Gastrocnemius medialis (tissue), 4 donors: ENCODE measurements around the gene DDX39A. TPM values are rescaled to one million over a fixed set of nuclear protein-coding genes. Genes with fewer than 3 reads are reported as not detected.

Experiments used
- ATAC-seq, 2 donors: fragments of 150-250 bp; one replicate each; pipeline ENCODE4 v1.9.1; 2016
- DNase-seq, 2 donors: peaks; one replicate each; pipeline ENCODE4 v3.0.0-alpha.2; 2019
- H3K27ac ChIP-seq, 4 donors: fragments of 200-600 bp; sonication (generic); 1 replicate in 1 of 4; 2 replicates in 3 of 4; pipeline ENCODE4 v1.5.1; 2016 to 2018; ENCODE audit warnings: mild to moderate bottlenecking in 2 of 4, moderate library complexity in 1 of 4
- H3K27me3 ChIP-seq, 3 donors: fragments of 200-600 bp; sonication (generic) in 2 of 3; 1 replicate in 1 of 3; 2 replicates in 2 of 3; pipeline versions ENCODE4 v1.5.1 to v1.6.0; 2016 to 2019; ENCODE audit warnings: mild to moderate bottlenecking in 1 of 3, moderate library complexity in 1 of 3
- H3K36me3 ChIP-seq, 2 donors: fragments of 200-600 bp; sonication (generic) in 1 of 2; one replicate each; pipeline ENCODE4 v1.5.1; 2017 to 2018
- H3K4me1 ChIP-seq, 2 donors: fragments of 200-600 bp; sonication (generic) in 1 of 2; one replicate each; pipeline ENCODE4 v1.5.1; 2016 to 2017; ENCODE audit warnings: mild to moderate bottlenecking in 2 of 2
- H3K4me3 ChIP-seq, 4 donors: fragments of 200-600 bp; sonication (generic) in 3 of 4; 1 replicate in 1 of 4; 2 replicates in 3 of 4; pipeline ENCODE4 v1.5.1; 2016 to 2019; ENCODE audit warnings: mild to moderate bottlenecking in 2 of 4
- H3K9me3 ChIP-seq, 3 donors: fragments of 200-600 bp; sonication (generic) in 2 of 3; 1 replicate in 1 of 3; 2 replicates in 2 of 3; pipeline ENCODE4 v1.5.1; 2016 to 2019
- POLR2A ChIP-seq, 2 donors: fragments of 450-650 bp; IDR thresholded peaks; one replicate each; pipeline ENCODE4 v1.6.1; 2017; ENCODE audit warnings: antibody characterized with exemption in 2 of 2, mild to moderate bottlenecking in 2 of 2, moderate library complexity in 2 of 2
- in situ Hi-C, 4 donors: fragments of 200-750 bp; cut with MboI; loops; one replicate each; pipeline versions ENCODE4 v1.15.0 to v1.8.0; 2017; ENCODE audit warnings: low sequenced_read_pairs in 4 of 4
- intact Hi-C: fragments of 100-400 bp; cut with DNase I; formaldehyde crosslinking; loops from one replicate; pipeline ENCODE4 v1.15.1; 2023; ENCODE audit warnings: low total_unique reads
- total RNA-seq, 4 donors: library from RNA; depleted of rRNA; stranded (reverse); fragments of >200 nt; gene quantifications; one replicate each; pipeline versions ENCODE4 v1.1.0 to v1.2.3, GENCODE V29; 2016
- TF ChIP-seq, protein P1 (sequence below), 5 experiments: fragments of 450-650 bp in 3 of 5; fragments of 200-600 bp in 2 of 5; sonication (generic) in 2 of 5; IDR thresholded peaks in 4 of 5; conservative IDR thresholded peaks in 1 of 5; 1 replicate in 4 of 5; 2 replicates in 1 of 5; pipeline ENCODE4 v1.5.1; 2016 to 2019; ENCODE audit warnings: antibody characterized with exemption in 5 of 5, mild to moderate bottlenecking in 3 of 5, moderate library complexity in 3 of 5

DDX39A gene
- total RNA-seq, 4 donors from 2014 or later: 23.9 to 59.2 (median 41.3) TPM

DNA sequence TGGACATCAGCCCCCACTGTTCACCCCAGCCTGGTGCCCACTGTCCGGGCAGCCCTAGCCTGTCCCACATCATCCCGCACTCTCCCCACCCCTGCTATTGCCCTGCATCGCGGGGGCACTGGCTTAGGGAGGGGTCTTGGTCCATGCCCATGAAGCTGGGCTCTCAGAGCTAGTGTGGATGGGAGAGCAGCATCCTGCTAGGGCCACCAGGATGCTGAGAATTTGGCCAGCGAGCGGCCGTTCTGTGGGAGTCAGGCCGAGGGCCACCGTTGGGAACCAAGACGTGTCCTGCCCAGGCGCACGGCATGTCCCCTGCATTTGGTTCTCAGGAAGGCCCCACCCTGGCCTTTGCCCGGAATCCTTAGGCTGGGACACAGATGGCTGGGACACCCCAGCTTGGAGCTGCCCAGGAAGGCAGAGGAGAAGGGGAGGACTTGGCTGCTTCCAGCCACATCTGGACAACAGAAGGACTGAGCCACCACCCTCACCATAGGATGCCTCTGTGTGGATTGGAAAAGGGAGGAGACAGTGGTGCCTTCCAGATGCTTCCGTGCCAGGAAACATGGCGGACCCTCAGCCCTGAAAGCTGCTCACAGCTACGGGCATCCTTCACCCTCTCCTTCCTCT is 23.3 kb downstream of the DDX39A start:
- in situ Hi-C loops: no loop called here
- Histone ChIP-seq H3K4me3 (no peak overlapping the region), H3K4me1 (no peaks in the 10 kb centered on the region), H3K9me3 (no peaks in the 10 kb centered on the region), H3K27ac (no peak overlapping the region), H3K27me3 (no peaks in the 10 kb centered on the region), H3K36me3 (peaks cover 0 to 63% of the 10 kb centered on the region in 2 donors)
- no peak for DNase-seq
- no peak for ATAC-seq
- TF ChIP-seq POLR2A (IDR thresholded peaks at IDR 0.05): no peak
- TF ChIP-seq, protein P1, sequence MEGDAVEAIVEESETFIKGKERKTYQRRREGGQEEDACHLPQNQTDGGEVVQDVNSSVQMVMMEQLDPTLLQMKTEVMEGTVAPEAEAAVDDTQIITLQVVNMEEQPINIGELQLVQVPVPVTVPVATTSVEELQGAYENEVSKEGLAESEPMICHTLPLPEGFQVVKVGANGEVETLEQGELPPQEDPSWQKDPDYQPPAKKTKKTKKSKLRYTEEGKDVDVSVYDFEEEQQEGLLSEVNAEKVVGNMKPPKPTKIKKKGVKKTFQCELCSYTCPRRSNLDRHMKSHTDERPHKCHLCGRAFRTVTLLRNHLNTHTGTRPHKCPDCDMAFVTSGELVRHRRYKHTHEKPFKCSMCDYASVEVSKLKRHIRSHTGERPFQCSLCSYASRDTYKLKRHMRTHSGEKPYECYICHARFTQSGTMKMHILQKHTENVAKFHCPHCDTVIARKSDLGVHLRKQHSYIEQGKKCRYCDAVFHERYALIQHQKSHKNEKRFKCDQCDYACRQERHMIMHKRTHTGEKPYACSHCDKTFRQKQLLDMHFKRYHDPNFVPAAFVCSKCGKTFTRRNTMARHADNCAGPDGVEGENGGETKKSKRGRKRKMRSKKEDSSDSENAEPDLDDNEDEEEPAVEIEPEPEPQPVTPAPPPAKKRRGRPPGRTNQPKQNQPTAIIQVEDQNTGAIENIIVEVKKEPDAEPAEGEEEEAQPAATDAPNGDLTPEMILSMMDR (IDR thresholded peaks at IDR 0.05 in 4 of 5, conservative IDR thresholded peaks at IDR 0.05 in 1 of 5): no peak
- intact Hi-C loops: no loop called here

DNA sequence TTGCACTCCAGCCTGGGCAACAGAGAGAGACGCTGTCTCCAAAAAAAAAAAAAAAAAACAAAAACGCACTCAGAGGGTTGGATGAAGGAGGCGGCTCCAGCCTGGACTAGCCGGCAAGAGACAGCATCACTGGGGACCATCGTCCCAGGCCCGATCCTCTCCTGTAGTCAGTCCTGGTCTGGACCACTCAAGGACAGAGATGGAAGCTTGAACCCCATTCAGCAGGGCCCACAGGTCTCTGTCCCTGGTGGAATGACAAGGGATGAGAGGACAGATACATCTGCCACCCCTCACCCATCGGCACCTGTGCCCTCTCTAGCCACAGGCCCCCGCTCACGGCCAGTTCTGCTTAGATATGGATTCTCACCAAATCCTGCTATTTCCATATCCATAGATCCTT is 23.9 kb downstream of the DDX39A start:
- in situ Hi-C loops: no loop called here

DNA sequence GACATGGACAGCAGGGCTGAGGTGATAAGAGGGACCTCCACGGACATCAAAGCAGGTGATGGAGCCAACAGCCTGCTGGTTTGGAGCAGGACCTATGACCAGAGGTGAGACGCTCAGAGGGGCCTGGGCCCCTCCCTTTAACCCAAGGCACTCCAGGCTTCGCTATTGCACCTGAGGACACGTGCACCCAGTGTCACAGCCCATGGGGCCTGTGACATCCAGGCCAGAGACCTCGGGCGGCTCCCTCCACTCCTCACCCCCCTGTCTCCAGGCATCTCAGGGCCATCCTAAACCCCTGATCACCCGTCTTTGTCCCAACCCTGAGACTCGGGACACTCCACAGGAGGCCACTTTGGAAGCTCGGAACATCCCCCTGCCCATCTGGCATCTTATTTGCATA is 25.0 kb downstream of the DDX39A start:
- Histone ChIP-seq H3K4me3 (no peak overlapping the region), H3K36me3 (peaks cover 0 to 61% of the 10 kb centered on the region in 2 donors), H3K4me1 (no peaks in the 10 kb centered on the region), H3K27ac (no peak overlapping the region), H3K9me3 (no peaks in the 10 kb centered on the region), H3K27me3 (no peaks in the 10 kb centered on the region)
- TF ChIP-seq, protein P1 (IDR thresholded peaks at IDR 0.05 in 4 of 5, conservative IDR thresholded peaks at IDR 0.05 in 1 of 5): no peak
- no peak for TF ChIP-seq POLR2A (IDR thresholded peaks at IDR 0.05)
- intact Hi-C loops (no loop called here), in situ Hi-C loops (no loop called here)
- DNase-seq (no peak), ATAC-seq (no peak)

More for the DNA sequence above, 23.9 kb downstream of the DDX39A start:
- no peaks in the 10 kb centered on the region for H3K4me1 ChIP-seq
- DNase-seq (no peak), ATAC-seq (no peak)
- no peaks in the 10 kb centered on the region for H3K9me3 ChIP-seq
- no peak overlapping the region for H3K27ac ChIP-seq
- intact Hi-C loops: no loop called here
- H3K36me3 ChIP-seq: peaks cover 0 to 63% of the 10 kb centered on the region in 2 donors
- H3K27me3 ChIP-seq: no peaks in the 10 kb centered on the region
- no peak overlapping the region for H3K4me3 ChIP-seq
- TF ChIP-seq, protein P1 (IDR thresholded peaks at IDR 0.05 in 4 of 5, conservative IDR thresholded peaks at IDR 0.05 in 1 of 5): no peak
- TF ChIP-seq POLR2A (IDR thresholded peaks at IDR 0.05): no peak

GRCh38 chr19:14393329-14393728 is 25.8 kb downstream of the DDX39A start:
- no peaks in the 10 kb centered on the region for H3K27me3 ChIP-seq
- H3K4me1 ChIP-seq: no peaks in the 10 kb centered on the region
- no peak overlapping the region for H3K27ac ChIP-seq
- DNase-seq (no peak), ATAC-seq (no peak)
- no peak overlapping the region for H3K4me3 ChIP-seq
- H3K36me3 ChIP-seq: peaks cover 0 to 55% of the 10 kb centered on the region in 2 donors
- intact Hi-C loops: no loop called here
- no peaks in the 10 kb centered on the region for H3K9me3 ChIP-seq
- TF ChIP-seq, protein P1 (IDR thresholded peaks at IDR 0.05 in 4 of 5, conservative IDR thresholded peaks at IDR 0.05 in 1 of 5): no peak
- no peak for TF ChIP-seq POLR2A (IDR thresholded peaks at IDR 0.05)
- in situ Hi-C loops: no loop called here
